K562 (cell line): Measurements from ENCODE around the gene HIVEP3.

Experiments used
- ARHGAP35 ChIP-seq: fragments of 450-650 bp; IDR thresholded peaks from 2 replicates; pipeline ENCODE4 v1.6.1; 2018; ENCODE audit not compliant: partially characterized antibody
- C11orf30 ChIP-seq: fragments of 450-650 bp; IDR thresholded peaks from 2 replicates; pipeline ENCODE4 v1.6.1; 2016; ENCODE audit warnings: low read depth, mild to moderate bottlenecking
- CHD2 ChIP-seq: IDR thresholded peaks from 2 replicates; pipeline ENCODE4 v1.6.1; 2011; ENCODE audit warnings: low read depth, low read length
- KLF10 ChIP-seq: fragments of 250-450 bp; sonication (Bioruptor Pico); IDR thresholded peaks from 2 replicates; pipeline ENCODE4 v1.6.1; 2021; ENCODE audit warnings: matching md5 sums
- RNF2 ChIP-seq: sonication (generic); IDR thresholded peaks from 2 replicates; pipeline ENCODE4 v1.6.1; 2016

DNA sequence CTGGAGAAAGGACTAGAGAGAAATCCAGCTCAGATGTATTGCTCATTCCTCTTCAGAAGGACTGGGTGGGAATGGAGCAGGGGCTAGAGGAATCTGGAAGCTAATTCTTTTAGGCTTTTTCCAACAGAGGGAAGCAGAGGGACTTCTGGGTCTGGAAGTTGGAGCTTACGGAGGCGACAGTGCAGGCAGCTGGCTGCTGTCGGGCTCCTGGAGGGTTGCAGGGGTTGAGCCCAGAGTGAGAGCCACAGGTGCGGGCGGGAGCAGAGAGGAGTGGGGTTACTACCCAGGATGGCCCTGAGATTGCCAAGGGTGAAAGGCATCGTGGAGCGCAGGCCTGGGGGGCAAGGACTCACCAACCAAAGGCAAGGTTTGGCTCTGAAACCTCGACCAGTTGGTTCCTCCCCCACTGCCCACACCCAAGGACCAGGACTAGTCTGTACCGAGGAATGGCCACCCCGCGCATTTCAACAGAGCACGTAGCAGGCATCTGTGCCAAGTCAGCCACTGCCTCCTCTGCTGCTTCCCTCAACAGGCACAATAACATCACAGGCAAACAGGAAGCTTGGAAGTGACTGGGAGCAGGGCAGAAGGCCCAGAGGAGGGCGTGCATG lies 411.5 kb downstream of the HIVEP3 start:
- no peak for TF ChIP-seq ARHGAP35
- no peak for TF ChIP-seq RNF2
- TF ChIP-seq C11orf30: no peak
- TF ChIP-seq KLF10: no peak
- no peak for TF ChIP-seq CHD2
